Measurements from ENCODE around the gene PTGR1.

- TF ChIP-seq MAX (IDR thresholded peaks at IDR 0.05) (no peak), RAD21 (IDR thresholded peaks at IDR 0.05; ENCODE audit: low read depth) (no peak), TAF1 (IDR thresholded peaks at IDR 0.05; ENCODE audit: low read depth) (no peak), TEAD4 (IDR thresholded peaks at IDR 0.05) (no peak), CREB1 (IDR thresholded peaks at IDR 0.05; ENCODE audit: low read depth) (no peak), CEBPB (IDR thresholded peaks at IDR 0.05) (no peak), EP300 (IDR thresholded peaks at IDR 0.05; ENCODE audit: borderline replicate concordance) (no peak), YY1 (IDR thresholded peaks at IDR 0.05; ENCODE audit: low read depth) (no peak), NFIC (IDR thresholded peaks at IDR 0.05) (no peak)
- TF ChIP-seq, protein P1, sequence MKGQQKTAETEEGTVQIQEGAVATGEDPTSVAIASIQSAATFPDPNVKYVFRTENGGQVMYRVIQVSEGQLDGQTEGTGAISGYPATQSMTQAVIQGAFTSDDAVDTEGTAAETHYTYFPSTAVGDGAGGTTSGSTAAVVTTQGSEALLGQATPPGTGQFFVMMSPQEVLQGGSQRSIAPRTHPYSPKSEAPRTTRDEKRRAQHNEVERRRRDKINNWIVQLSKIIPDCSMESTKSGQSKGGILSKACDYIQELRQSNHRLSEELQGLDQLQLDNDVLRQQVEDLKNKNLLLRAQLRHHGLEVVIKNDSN (IDR thresholded peaks at IDR 0.05), result no peak
- TF ChIP-seq, protein P2, sequence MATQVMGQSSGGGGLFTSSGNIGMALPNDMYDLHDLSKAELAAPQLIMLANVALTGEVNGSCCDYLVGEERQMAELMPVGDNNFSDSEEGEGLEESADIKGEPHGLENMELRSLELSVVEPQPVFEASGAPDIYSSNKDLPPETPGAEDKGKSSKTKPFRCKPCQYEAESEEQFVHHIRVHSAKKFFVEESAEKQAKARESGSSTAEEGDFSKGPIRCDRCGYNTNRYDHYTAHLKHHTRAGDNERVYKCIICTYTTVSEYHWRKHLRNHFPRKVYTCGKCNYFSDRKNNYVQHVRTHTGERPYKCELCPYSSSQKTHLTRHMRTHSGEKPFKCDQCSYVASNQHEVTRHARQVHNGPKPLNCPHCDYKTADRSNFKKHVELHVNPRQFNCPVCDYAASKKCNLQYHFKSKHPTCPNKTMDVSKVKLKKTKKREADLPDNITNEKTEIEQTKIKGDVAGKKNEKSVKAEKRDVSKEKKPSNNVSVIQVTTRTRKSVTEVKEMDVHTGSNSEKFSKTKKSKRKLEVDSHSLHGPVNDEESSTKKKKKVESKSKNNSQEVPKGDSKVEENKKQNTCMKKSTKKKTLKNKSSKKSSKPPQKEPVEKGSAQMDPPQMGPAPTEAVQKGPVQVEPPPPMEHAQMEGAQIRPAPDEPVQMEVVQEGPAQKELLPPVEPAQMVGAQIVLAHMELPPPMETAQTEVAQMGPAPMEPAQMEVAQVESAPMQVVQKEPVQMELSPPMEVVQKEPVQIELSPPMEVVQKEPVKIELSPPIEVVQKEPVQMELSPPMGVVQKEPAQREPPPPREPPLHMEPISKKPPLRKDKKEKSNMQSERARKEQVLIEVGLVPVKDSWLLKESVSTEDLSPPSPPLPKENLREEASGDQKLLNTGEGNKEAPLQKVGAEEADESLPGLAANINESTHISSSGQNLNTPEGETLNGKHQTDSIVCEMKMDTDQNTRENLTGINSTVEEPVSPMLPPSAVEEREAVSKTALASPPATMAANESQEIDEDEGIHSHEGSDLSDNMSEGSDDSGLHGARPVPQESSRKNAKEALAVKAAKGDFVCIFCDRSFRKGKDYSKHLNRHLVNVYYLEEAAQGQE (IDR thresholded peaks at IDR 0.05; ENCODE audit: low read depth), result no peak
Observed at GRCh38 chr9:111648066-111648465, 48.6 kb upstream of the PTGR1 start.
